Endodermal cell (in vitro differentiated cells): Measurements from ENCODE around the gene JPT2. TPM values are rescaled to one million over a fixed set of nuclear protein-coding genes. Genes with fewer than 3 reads are reported as not detected.
A peak's percentile ranks its signal among the peaks of the same experiment; 100 is the strongest.

Experiments used
- DNase-seq: peaks from one replicate; pipeline ENCODE4 v3.0.0-alpha.2; 2017
- H3K27ac ChIP-seq: 2 replicates; pipeline ENCODE4 v1.5.1; 2013; ENCODE audit warnings: mild to moderate bottlenecking, low read depth, low read length, moderate library complexity
- H3K27me3 ChIP-seq: 2 replicates; pipeline ENCODE4 v1.6.1; 2013; ENCODE audit warnings: mild to moderate bottlenecking, low read length, moderate library complexity; ENCODE audit not compliant: insufficient read depth, control insufficient read depth, poor library complexity, severe bottlenecking
- H3K36me3 ChIP-seq: 2 replicates; pipeline ENCODE4 v1.7.0; 2013; ENCODE audit warnings: mild to moderate bottlenecking, low read length, moderate library complexity; ENCODE audit not compliant: control insufficient read depth, insufficient read depth
- H3K4me1 ChIP-seq: one replicate; pipeline ENCODE4 v1.7.0; 2013; ENCODE audit warnings: low read length; ENCODE audit not compliant: control insufficient read depth, insufficient read depth
- H3K4me3 ChIP-seq: 2 replicates; pipeline ENCODE4 v1.5.1; 2013; ENCODE audit warnings: mild to moderate bottlenecking, low read length, moderate library complexity
- H3K9ac ChIP-seq: 2 replicates; pipeline ENCODE4 v1.6.1; 2013; ENCODE audit warnings: mild to moderate bottlenecking, low read length, moderate library complexity; ENCODE audit not compliant: poor library complexity, severe bottlenecking; ENCODE audit errors: extremely low read depth
- H3K9me3 ChIP-seq: 2 replicates; pipeline ENCODE4 v1.6.1; 2013; ENCODE audit warnings: mild to moderate bottlenecking, low read length, moderate library complexity; ENCODE audit not compliant: control insufficient read depth
- H3K27ac Mint-ChIP-seq: 2 replicates; pipeline ENCODE4 v1.8.0; 2020; ENCODE audit warnings: mixed read lengths
- H3K27me3 Mint-ChIP-seq: 2 replicates; pipeline ENCODE4 v1.8.0; 2021; ENCODE audit warnings: mild to moderate bottlenecking, mixed read lengths; ENCODE audit not compliant: insufficient read depth
- H3K36me3 Mint-ChIP-seq: 2 replicates; pipeline ENCODE4 v1.8.0; 2020; ENCODE audit warnings: low read depth, mixed read lengths
- H3K4me1 Mint-ChIP-seq: 2 replicates; pipeline ENCODE4 v1.8.0; 2020; ENCODE audit warnings: mixed read lengths
- H3K4me3 Mint-ChIP-seq: 2 replicates; pipeline ENCODE4 v1.8.0; 2020; ENCODE audit warnings: mild to moderate bottlenecking, moderate library complexity, mixed read lengths
- H3K9me3 Mint-ChIP-seq: 2 replicates; pipeline ENCODE4 v1.8.0; 2020; ENCODE audit warnings: mild to moderate bottlenecking, mixed read lengths
- CTCF ChIP-seq: fragments of 200-600 bp; sonication (generic); conservative IDR thresholded peaks from 2 replicates; pipeline ENCODE4 v1.5.0; 2021; ENCODE audit warnings: antibody characterized with exemption, mild to moderate bottlenecking
- WGBS, 2 experiments: methylation state at CpG; one replicate each; pipeline versions ENCODE4 v1.1.5 to v1.1.7; 2013; ENCODE audit warnings: missing lambda C conversion rate in 2 of 2, mixed read lengths in 1 of 2; ENCODE audit not compliant: insufficient coverage in 1 of 2, insufficient read length in 1 of 2; 5-methylcytosine and 5-hydroxymethylcytosine counted together
- total RNA-seq, 2 donors: library from RNA; stranded (reverse); fragmentation: NEBNext Ultra II Directional in 1 of 2; extraction: Animal tissue kit (Norgen Biotek cat#: 25700) in 1 of 2; gene quantifications; 2 replicates in 1 of 2; 3 replicates in 1 of 2; pipeline ENCODE4 v1.2.1, GENCODE V29; 2021

Gene JPT2
- total RNA-seq, 2 donors from 2014 or later = 161 to 168 TPM

- H3K4me3 ChIP-seq = no peak overlapping the region
- no peak overlapping the region for H3K27ac ChIP-seq
- H3K4me3 Mint-ChIP-seq = no peak overlapping the region
- H3K4me1 ChIP-seq = no peaks in the 10 kb centered on the region
- DNase-seq = no peak
- WGBS, 2 experiments = 93 to 94% methylated on average over 2 of the region's 2 CpGs
- H3K4me1 Mint-ChIP-seq = no peaks in the 10 kb centered on the region
- H3K27me3 ChIP-seq = no peaks in the 10 kb centered on the region
- no peak overlapping the region for H3K27ac Mint-ChIP-seq
- TF ChIP-seq CTCF = no peak
- peaks cover 84% of the 10 kb centered on the region for H3K36me3 ChIP-seq
- H3K27me3 Mint-ChIP-seq = no peaks in the 10 kb centered on the region
- no peak overlapping the region for H3K9ac ChIP-seq
- H3K9me3 ChIP-seq = no peaks in the 10 kb centered on the region
- H3K9me3 Mint-ChIP-seq = no peaks in the 10 kb centered on the region
- peaks cover 75% of the 10 kb centered on the region for H3K36me3 Mint-ChIP-seq
Observed at GRCh38 chr16:1661826-1662225, 16.3 kb upstream of the JPT2 start.

GRCh38 chr16:1662543-1662942, 15.5 kb upstream of the JPT2 start:
- H3K4me1 ChIP-seq = no peaks in the 10 kb centered on the region
- no peaks in the 10 kb centered on the region for H3K9me3 Mint-ChIP-seq
- TF ChIP-seq CTCF = no peak
- no peak overlapping the region for H3K27ac ChIP-seq
- H3K4me3 Mint-ChIP-seq = no peak overlapping the region
- no peak overlapping the region for H3K4me3 ChIP-seq
- peaks cover 87% of the 10 kb centered on the region for H3K36me3 ChIP-seq
- no peaks in the 10 kb centered on the region for H3K4me1 Mint-ChIP-seq
- H3K36me3 Mint-ChIP-seq = peaks cover 79% of the 10 kb centered on the region
- no peak overlapping the region for H3K9ac ChIP-seq
- no peaks in the 10 kb centered on the region for H3K9me3 ChIP-seq
- WGBS, 2 experiments = 96 to 98% methylated on average over 15 to 20 of the region's 20 CpGs
- H3K27ac Mint-ChIP-seq = peak overlapping the region; percentile 23
- H3K27me3 Mint-ChIP-seq = no peaks in the 10 kb centered on the region
- DNase-seq = no peak
- no peaks in the 10 kb centered on the region for H3K27me3 ChIP-seq

- no peaks in the 10 kb centered on the region for H3K4me1 ChIP-seq
- no peak for TF ChIP-seq CTCF
- H3K9me3 ChIP-seq = no peaks in the 10 kb centered on the region
- no peak overlapping the region for H3K27ac ChIP-seq
- peaks cover 89% of the 10 kb centered on the region for H3K36me3 ChIP-seq
- Mint-ChIP-seq H3K9me3 (no peaks in the 10 kb centered on the region), H3K27me3 (no peaks in the 10 kb centered on the region), H3K27ac (no peak overlapping the region), H3K36me3 (peaks cover 82% of the 10 kb centered on the region), H3K4me3 (no peak overlapping the region), H3K4me1 (no peaks in the 10 kb centered on the region)
- H3K9ac ChIP-seq = no peak overlapping the region
- no peak overlapping the region for H3K4me3 ChIP-seq
- DNase-seq = no peak
- no peaks in the 10 kb centered on the region for H3K27me3 ChIP-seq
- WGBS, 2 experiments = 89 to 97% methylated on average over 12 to 15 of the region's 15 CpGs
Observed at GRCh38 chr16:1665829-1666228, 12.2 kb upstream of the JPT2 start.
